A673 (cell line): ENCODE results near the gene CACNA2D1.

Source experiments
- EZH2 ChIP-seq: fragments of 200-600 bp; sonication (generic); IDR thresholded peaks from 2 replicates; pipeline ENCODE4 v1.6.1; 2017; ENCODE audit warnings: borderline replicate concordance, low read depth, mild to moderate bottlenecking, mixed read lengths, antibody characterized with exemption, low read length; ENCODE audit not compliant: poor library complexity, severe bottlenecking
- TF ChIP-seq, protein P1 (sequence below): fragments of 300-800, 200-600 bp; sonication (generic); conservative IDR thresholded peaks from 2 replicates; pipeline ENCODE4 v1.5.1; 2017; ENCODE audit warnings: low read depth, mild to moderate bottlenecking, antibody characterized with exemption, low read length, moderate library complexity, mixed read lengths

DNA sequence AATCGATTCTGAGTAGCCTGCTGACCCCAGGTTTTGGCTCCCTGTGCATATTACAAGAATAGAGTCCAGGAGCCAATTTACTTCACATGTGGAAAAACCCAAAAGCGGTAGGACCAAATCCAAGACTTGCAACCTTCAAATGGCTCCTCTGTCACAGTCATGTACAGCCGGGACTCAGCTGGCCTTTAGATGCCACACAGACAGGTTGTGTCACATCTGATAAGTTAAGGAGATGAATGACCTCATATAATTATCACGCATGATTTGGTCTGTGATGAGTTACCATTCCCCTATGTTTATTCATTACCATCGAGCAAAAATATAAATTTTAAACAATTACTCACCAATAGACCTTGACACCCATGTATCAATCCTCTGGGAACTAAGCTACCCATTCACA is 14.2 kb downstream of the CACNA2D1 start:
- TF ChIP-seq, protein P1, sequence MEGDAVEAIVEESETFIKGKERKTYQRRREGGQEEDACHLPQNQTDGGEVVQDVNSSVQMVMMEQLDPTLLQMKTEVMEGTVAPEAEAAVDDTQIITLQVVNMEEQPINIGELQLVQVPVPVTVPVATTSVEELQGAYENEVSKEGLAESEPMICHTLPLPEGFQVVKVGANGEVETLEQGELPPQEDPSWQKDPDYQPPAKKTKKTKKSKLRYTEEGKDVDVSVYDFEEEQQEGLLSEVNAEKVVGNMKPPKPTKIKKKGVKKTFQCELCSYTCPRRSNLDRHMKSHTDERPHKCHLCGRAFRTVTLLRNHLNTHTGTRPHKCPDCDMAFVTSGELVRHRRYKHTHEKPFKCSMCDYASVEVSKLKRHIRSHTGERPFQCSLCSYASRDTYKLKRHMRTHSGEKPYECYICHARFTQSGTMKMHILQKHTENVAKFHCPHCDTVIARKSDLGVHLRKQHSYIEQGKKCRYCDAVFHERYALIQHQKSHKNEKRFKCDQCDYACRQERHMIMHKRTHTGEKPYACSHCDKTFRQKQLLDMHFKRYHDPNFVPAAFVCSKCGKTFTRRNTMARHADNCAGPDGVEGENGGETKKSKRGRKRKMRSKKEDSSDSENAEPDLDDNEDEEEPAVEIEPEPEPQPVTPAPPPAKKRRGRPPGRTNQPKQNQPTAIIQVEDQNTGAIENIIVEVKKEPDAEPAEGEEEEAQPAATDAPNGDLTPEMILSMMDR, result no peak
- TF ChIP-seq EZH2, result no peak
